H1 (cell line): Measurements from ENCODE around the gene SMTNL1. TPM values are rescaled to one million over a fixed set of nuclear protein-coding genes. Genes with fewer than 3 reads are reported as not detected.

ENCODE experiments used
- EP300 ChIP-seq, 2 experiments: IDR thresholded peaks; 1 replicate in 1 of 2; 2 replicates in 1 of 2; pipeline ENCODE4 v1.6.1; 2011 to 2012; ENCODE audit warnings: low read depth in 2 of 2, low read length in 2 of 2, mild to moderate bottlenecking in 2 of 2, borderline replicate concordance in 1 of 2, inconsistent platforms in 1 of 2, moderate library complexity in 1 of 2
- JUND ChIP-seq: IDR thresholded peaks from 2 replicates; pipeline ENCODE4 v1.6.1; 2011; ENCODE audit warnings: mild to moderate bottlenecking, improper control_type of control experiment, low read length
- NRF1 ChIP-seq: IDR thresholded peaks from 2 replicates; pipeline ENCODE4 v1.6.1; 2011; ENCODE audit warnings: mild to moderate bottlenecking, low read depth, low read length, improper control_type of control experiment
- RNF2 ChIP-seq: fragments of 200-900, 300-1000 bp; sonication (generic); IDR thresholded peaks from 2 replicates; pipeline ENCODE4 v1.7.1; 2016; ENCODE audit warnings: borderline replicate concordance, low read depth, mild to moderate bottlenecking, antibody characterized with exemption, low read length; ENCODE audit not compliant: poor library complexity, severe bottlenecking; ENCODE audit errors: missing control alignments
- SAP30 ChIP-seq: fragments of 300-600 bp; sonication (generic); IDR thresholded peaks from 2 replicates; pipeline ENCODE4 v1.7.1; 2012; ENCODE audit warnings: low read length, moderate library complexity, mild to moderate bottlenecking, inconsistent platforms; ENCODE audit not compliant: insufficient read depth, insufficient replicate concordance
- TAF1 ChIP-seq: IDR thresholded peaks from 2 replicates; pipeline ENCODE4 v1.6.1; 2011; ENCODE audit warnings: mild to moderate bottlenecking, low read depth, low read length
- polyA plus RNA-seq, 7 experiments: library from polyadenylated mRNA; depleted of rRNA in 3 of 7; stranded (reverse) in 5 of 7; unstranded in 2 of 7; fragments of >200 nt in 5 of 7; fragments of 200-250 nt in 2 of 7; gene quantifications; 1 replicate in 5 of 7; 2 replicates in 1 of 7; 4 replicates in 1 of 7; pipeline versions ENCODE4 v1.2.1 to v1.2.3, GENCODE V29; 2011 to 2013; ENCODE audit warnings: missing spikeins in 2 of 7, mixed read lengths in 2 of 7
- total RNA-seq: library from RNA; stranded (reverse); fragmentation: NEBNext Ultra II Directional; extraction: Animal tissue kit (Norgen Biotek cat#: 25700); gene quantifications from 2 replicates; pipeline ENCODE4 v1.2.1, GENCODE V29; 2021

Gene SMTNL1
- total and polyA plus RNA-seq, 2 of the 8 experiments (the other 6 are each of a cell fraction or from before 2014, with no cell fraction given), result 0.18 TPM; not detected in 1

DNA sequence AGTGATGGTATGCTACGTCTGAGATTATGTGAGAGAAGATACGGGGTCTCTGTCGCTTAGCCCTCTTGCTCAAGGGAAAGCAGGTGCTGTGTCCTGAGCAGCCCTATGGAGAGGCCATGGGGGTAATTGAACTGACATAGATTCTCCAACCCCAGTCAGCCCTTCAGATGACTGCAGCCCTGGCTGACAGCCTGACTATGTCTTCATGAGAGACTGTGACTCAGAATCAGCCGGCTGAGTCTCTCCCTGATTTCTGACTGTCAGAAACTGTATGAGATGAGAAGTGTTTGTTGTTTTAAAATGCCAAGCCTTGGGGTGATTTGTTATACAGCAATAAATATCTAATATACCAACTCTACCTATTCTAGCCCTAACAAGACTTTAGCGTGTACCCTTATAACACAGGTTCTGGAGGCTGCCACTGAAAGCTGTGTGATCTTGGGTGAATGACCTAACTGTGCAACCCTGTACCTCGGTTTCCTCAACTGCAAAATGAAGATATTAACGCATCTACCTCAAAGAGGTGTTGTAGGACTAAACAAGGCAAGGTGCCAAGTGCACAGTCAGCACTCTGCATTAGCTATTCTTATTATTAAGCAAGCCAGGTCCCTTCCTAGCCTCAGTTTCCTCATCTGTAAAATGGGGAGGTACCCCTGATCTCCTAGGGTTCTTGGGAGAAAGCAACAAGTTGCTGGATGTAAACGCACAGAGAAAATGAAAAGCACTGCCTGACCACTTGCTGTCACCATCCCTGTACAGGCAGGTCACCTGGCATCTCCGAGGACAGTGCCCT, 46.7 kb upstream of the SMTNL1 start (continued):
- TF ChIP-seq RNF2, result no peak
- TF ChIP-seq EP300 (IDR thresholded peaks at IDR 0.05; ENCODE audit: borderline replicate concordance in 1 of 2, low read depth in 2 of 2, low read length in 2 of 2), result no peak
- TF ChIP-seq JUND, result no peak
- no peak for TF ChIP-seq SAP30
- no peak for TF ChIP-seq TAF1
- TF ChIP-seq NRF1, result no peak
